Gastrocnemius medialis (tissue), 4 donors: ENCODE measurements around the gene RBMXL3. TPM values are rescaled to one million over a fixed set of nuclear protein-coding genes. Genes with fewer than 3 reads are reported as not detected.
A peak's percentile ranks its signal among the peaks of the same experiment; 100 is the strongest.

Experiments
- ATAC-seq, 2 donors: fragments of 150-250 bp; one replicate each; pipeline ENCODE4 v1.9.1; 2016
- DNase-seq, 2 donors: peaks; one replicate each; pipeline ENCODE4 v3.0.0-alpha.2; 2019
- H3K27ac ChIP-seq, 4 donors: fragments of 200-600 bp; sonication (generic); 1 replicate in 1 of 4; 2 replicates in 3 of 4; pipeline ENCODE4 v1.5.1; 2016 to 2018; ENCODE audit warnings: mild to moderate bottlenecking in 2 of 4, moderate library complexity in 1 of 4
- H3K27me3 ChIP-seq, 3 donors: fragments of 200-600 bp; sonication (generic) in 2 of 3; 1 replicate in 1 of 3; 2 replicates in 2 of 3; pipeline versions ENCODE4 v1.5.1 to v1.6.0; 2016 to 2019; ENCODE audit warnings: mild to moderate bottlenecking in 1 of 3, moderate library complexity in 1 of 3
- H3K36me3 ChIP-seq, 2 donors: fragments of 200-600 bp; sonication (generic) in 1 of 2; one replicate each; pipeline ENCODE4 v1.5.1; 2017 to 2018
- H3K4me1 ChIP-seq, 2 donors: fragments of 200-600 bp; sonication (generic) in 1 of 2; one replicate each; pipeline ENCODE4 v1.5.1; 2016 to 2017; ENCODE audit warnings: mild to moderate bottlenecking in 2 of 2
- H3K4me3 ChIP-seq, 4 donors: fragments of 200-600 bp; sonication (generic) in 3 of 4; 1 replicate in 1 of 4; 2 replicates in 3 of 4; pipeline ENCODE4 v1.5.1; 2016 to 2019; ENCODE audit warnings: mild to moderate bottlenecking in 2 of 4
- H3K9me3 ChIP-seq, 3 donors: fragments of 200-600 bp; sonication (generic) in 2 of 3; 1 replicate in 1 of 3; 2 replicates in 2 of 3; pipeline ENCODE4 v1.5.1; 2016 to 2019
- POLR2A ChIP-seq, 2 donors: fragments of 450-650 bp; IDR thresholded peaks; one replicate each; pipeline ENCODE4 v1.6.1; 2017; ENCODE audit warnings: antibody characterized with exemption in 2 of 2, mild to moderate bottlenecking in 2 of 2, moderate library complexity in 2 of 2
- in situ Hi-C, 4 donors: fragments of 200-750 bp; cut with MboI; loops; one replicate each; pipeline versions ENCODE4 v1.15.0 to v1.8.0; 2017; ENCODE audit warnings: low sequenced_read_pairs in 4 of 4
- intact Hi-C: fragments of 100-400 bp; cut with DNase I; formaldehyde crosslinking; loops from one replicate; pipeline ENCODE4 v1.15.1; 2023; ENCODE audit warnings: low total_unique reads
- total RNA-seq, 4 donors: library from RNA; depleted of rRNA; stranded (reverse); fragments of >200 nt; gene quantifications; one replicate each; pipeline versions ENCODE4 v1.1.0 to v1.2.3, GENCODE V29; 2016
- TF ChIP-seq, protein P1 (sequence below), 5 experiments: fragments of 450-650 bp in 3 of 5; fragments of 200-600 bp in 2 of 5; sonication (generic) in 2 of 5; IDR thresholded peaks in 4 of 5; conservative IDR thresholded peaks in 1 of 5; 1 replicate in 4 of 5; 2 replicates in 1 of 5; pipeline ENCODE4 v1.5.1; 2016 to 2019; ENCODE audit warnings: antibody characterized with exemption in 5 of 5, mild to moderate bottlenecking in 3 of 5, moderate library complexity in 3 of 5

The RBMXL3 gene
- not detected for total RNA-seq

DNA sequence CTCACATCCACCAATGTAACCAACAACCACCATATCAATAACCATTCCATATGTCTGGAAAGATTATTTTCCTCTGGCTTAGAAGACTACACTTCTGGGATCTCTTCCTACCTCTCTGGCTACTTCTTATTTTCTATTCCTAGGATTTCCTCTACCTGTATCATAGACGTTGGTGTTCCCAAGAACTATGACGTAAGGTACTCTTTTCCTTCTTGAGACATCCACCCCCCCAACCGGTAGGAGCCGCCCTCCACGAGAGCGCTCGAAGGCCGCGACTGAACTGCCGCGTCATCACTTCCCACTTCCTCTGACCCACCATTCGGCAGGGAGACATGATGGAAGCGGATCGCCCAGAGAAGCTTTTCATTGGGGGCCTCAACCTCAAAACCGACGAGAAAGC lies at the start of gene RBMXL3:
Gene RBMXL3, plus strand, starts transcription at position 301 of the 400 bp plus-strand sequence. Its CDS starts 32 bp downstream, at position 333.
- no peaks in the 10 kb centered on the region for H3K27me3 ChIP-seq
- no peaks in the 10 kb centered on the region for H3K9me3 ChIP-seq
- H3K27ac ChIP-seq, result no peak within 1 kb of the TSS
- H3K4me1 ChIP-seq, result no peaks in the 10 kb centered on the region
- H3K4me3 ChIP-seq, result no peak within 1 kb of the TSS
- in situ Hi-C loops, result no loop called here
- ATAC-seq (no peak), DNase-seq (no peak)
- no peaks in the 10 kb centered on the region for H3K36me3 ChIP-seq
- intact Hi-C loops, result no loop called here
- TF ChIP-seq, protein P1, sequence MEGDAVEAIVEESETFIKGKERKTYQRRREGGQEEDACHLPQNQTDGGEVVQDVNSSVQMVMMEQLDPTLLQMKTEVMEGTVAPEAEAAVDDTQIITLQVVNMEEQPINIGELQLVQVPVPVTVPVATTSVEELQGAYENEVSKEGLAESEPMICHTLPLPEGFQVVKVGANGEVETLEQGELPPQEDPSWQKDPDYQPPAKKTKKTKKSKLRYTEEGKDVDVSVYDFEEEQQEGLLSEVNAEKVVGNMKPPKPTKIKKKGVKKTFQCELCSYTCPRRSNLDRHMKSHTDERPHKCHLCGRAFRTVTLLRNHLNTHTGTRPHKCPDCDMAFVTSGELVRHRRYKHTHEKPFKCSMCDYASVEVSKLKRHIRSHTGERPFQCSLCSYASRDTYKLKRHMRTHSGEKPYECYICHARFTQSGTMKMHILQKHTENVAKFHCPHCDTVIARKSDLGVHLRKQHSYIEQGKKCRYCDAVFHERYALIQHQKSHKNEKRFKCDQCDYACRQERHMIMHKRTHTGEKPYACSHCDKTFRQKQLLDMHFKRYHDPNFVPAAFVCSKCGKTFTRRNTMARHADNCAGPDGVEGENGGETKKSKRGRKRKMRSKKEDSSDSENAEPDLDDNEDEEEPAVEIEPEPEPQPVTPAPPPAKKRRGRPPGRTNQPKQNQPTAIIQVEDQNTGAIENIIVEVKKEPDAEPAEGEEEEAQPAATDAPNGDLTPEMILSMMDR (IDR thresholded peaks at IDR 0.05 in 4 of 5, conservative IDR thresholded peaks at IDR 0.05 in 1 of 5), result no peak
- TF ChIP-seq POLR2A (IDR thresholded peaks at IDR 0.05), result no peak

DNA sequence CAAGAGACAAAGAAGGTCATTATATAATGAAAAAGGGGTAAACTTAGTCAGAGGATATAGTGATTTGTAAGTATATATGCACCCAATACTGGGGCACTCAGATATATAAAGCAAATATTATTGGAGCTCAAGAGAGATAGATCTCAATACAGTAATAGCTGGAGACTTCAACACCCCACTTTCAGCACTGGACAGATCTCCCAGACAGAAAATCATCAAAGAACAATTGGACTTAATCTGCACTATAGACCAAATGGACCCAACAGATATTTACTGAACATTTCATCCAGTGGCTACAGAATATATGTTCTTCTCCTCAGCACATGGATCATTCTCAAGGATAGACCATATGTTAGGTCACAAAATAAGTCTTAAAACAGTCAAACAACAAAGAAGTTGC lies 47.2 kb upstream of the RBMXL3 start:
- no peaks in the 10 kb centered on the region for H3K9me3 ChIP-seq

DNA sequence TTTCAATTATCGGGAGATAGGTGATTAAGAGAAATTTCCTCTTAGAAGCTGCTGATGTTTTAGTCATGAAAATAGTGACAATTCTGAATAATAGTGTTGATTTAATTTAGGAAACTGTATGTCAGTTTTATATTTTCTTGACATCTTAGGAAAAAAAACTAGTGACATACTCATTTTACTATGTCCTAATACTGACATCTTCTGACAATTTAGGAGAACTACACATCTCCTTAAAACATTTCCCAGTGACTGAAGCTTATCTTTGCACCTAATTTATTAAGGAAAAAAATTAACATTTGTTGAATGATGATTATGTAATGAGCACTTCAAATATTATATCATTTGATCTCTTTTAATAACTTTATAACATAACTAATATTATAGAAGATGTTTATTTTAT lies 42.0 kb upstream of the RBMXL3 start:
- no peaks in the 10 kb centered on the region for H3K36me3 ChIP-seq
- intact Hi-C loops, result no loop called here
- ATAC-seq (no peak), DNase-seq (no peak)
- H3K4me3 ChIP-seq, result no peak overlapping the region
- no peaks in the 10 kb centered on the region for H3K4me1 ChIP-seq
- no peak for TF ChIP-seq POLR2A (IDR thresholded peaks at IDR 0.05)
- TF ChIP-seq, protein P1 (IDR thresholded peaks at IDR 0.05 in 4 of 5, conservative IDR thresholded peaks at IDR 0.05 in 1 of 5), result peak in 2 of 5 experiments; percentile 10 to 17
- in situ Hi-C loops, result no loop called here
- H3K27ac ChIP-seq, result no peak overlapping the region
- H3K9me3 ChIP-seq, result no peaks in the 10 kb centered on the region
- peaks cover 0 to 10% (median 0%) of the 10 kb centered on the region in 3 donors for H3K27me3 ChIP-seq

More for the DNA sequence above, 47.2 kb upstream of the RBMXL3 start:
- ATAC-seq (no peak), DNase-seq (no peak)
- no peaks in the 10 kb centered on the region for H3K4me1 ChIP-seq
- H3K27ac ChIP-seq, result no peak overlapping the region
- peaks cover 0 to 6% (median 0%) of the 10 kb centered on the region in 3 donors for H3K27me3 ChIP-seq
- H3K4me3 ChIP-seq, result no peak overlapping the region
- intact Hi-C loops (no loop called here), in situ Hi-C loops (no loop called here)
- H3K36me3 ChIP-seq, result no peaks in the 10 kb centered on the region
- no peak for TF ChIP-seq POLR2A (IDR thresholded peaks at IDR 0.05)
- TF ChIP-seq, protein P1 (IDR thresholded peaks at IDR 0.05 in 4 of 5, conservative IDR thresholded peaks at IDR 0.05 in 1 of 5), result no peak

DNA sequence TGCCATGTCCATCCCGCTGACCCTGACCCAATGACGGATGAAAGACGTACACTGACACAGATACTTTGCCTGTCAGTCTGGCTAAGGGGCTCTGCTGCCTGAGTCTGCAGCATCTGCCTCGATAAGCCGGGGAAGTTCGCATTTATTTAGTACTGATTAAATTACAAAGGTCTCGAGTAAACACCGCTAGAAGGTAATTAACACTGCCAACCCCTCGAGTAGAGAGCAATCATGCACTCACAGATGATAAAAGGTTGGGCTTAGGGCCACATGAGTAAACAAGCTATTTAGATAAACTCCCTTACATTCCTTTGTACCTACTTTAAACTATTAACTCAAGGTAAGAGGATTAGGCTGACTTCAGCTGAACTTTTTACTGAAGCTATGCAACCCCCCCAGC lies 16.0 kb upstream of the RBMXL3 start:
- intact Hi-C loops (no loop called here), in situ Hi-C loops (loop anchor here in 1 of 4 donors (25.0 kb wide), 1 partner anchor 536 kb away; no protein-coding TSS in a partner anchor)
- Histone ChIP-seq H3K4me3 (no peak overlapping the region), H3K4me1 (no peaks in the 10 kb centered on the region), H3K27ac (no peak overlapping the region), H3K36me3 (no peaks in the 10 kb centered on the region), H3K27me3 (peaks cover 0 to 3% (median 0%) of the 10 kb centered on the region in 3 donors), H3K9me3 (no peaks in the 10 kb centered on the region)
- TF ChIP-seq, protein P1 (IDR thresholded peaks at IDR 0.05 in 4 of 5, conservative IDR thresholded peaks at IDR 0.05 in 1 of 5), result no peak
- TF ChIP-seq POLR2A (IDR thresholded peaks at IDR 0.05), result no peak
- DNase-seq, result no peak
- no peak for ATAC-seq

DNA sequence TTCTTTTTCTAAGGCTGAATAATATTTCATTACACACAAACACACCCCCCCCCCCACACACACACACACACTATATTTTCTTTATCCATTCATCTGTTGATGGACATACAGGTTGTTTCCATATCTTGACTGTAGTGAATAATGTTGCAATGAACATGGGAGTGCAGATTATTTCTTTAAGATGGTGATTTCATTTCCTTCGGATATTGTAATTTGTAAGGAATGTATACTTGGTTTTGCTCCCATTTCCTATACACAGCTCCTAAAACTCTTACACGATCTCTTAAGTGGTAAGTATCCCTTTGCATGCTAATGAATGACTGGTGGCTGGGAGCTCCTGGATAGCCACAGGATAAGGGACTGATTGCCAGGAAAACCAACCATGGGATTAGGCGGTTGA lies 14.7 kb upstream of the RBMXL3 start:
- in situ Hi-C loops (loop anchor here in 1 of 4 donors (25.0 kb wide), 1 partner anchor 537 kb away; no protein-coding TSS in a partner anchor), intact Hi-C loops (no loop called here)
- no peak for ATAC-seq

More for the DNA sequence above, 14.7 kb upstream of the RBMXL3 start:
- Histone ChIP-seq H3K27me3 (peaks cover 0 to 3% (median 0%) of the 10 kb centered on the region in 3 donors), H3K9me3 (no peaks in the 10 kb centered on the region), H3K27ac (no peak overlapping the region), H3K36me3 (no peaks in the 10 kb centered on the region), H3K4me1 (no peaks in the 10 kb centered on the region), H3K4me3 (no peak overlapping the region)
- no peak for DNase-seq
- no peak for TF ChIP-seq POLR2A (IDR thresholded peaks at IDR 0.05)
- TF ChIP-seq, protein P1 (IDR thresholded peaks at IDR 0.05 in 4 of 5, conservative IDR thresholded peaks at IDR 0.05 in 1 of 5), result no peak
